ENCODE measurements around the gene INO80.

INO80 gene

GRCh38 chr15:40941528-40942336 is 174.3 kb downstream of the INO80 start:
- DNase-seq, result peak; percentile 67

DNA sequence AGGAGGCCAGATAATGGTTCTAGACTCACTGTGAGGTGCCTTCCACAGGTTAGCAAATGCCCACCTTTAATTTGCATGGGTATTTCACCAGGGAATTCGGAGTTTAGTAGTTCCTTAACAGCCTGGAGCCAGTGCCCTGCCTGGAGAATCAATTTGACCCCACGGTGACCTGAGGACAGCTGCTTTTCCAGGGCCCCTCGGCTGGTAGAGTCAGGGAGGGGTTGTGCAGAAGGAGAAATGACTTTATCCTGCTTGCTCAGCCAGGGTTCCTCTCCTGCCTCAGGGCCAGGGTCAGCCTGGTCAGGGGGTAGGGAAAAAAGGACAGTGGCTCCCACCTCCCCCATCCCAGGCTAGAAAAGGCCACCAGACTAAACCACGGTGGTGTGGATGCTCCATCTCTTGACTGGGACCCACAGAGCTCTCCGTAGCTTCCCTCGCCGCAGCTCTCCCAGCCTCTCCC is 175.0 kb downstream of the INO80 start:
- no peak for DNase-seq

- DNase-seq, result no peak
Observed at GRCh38 chr15:40940296-40940801, 175.7 kb downstream of the INO80 start.

DNA sequence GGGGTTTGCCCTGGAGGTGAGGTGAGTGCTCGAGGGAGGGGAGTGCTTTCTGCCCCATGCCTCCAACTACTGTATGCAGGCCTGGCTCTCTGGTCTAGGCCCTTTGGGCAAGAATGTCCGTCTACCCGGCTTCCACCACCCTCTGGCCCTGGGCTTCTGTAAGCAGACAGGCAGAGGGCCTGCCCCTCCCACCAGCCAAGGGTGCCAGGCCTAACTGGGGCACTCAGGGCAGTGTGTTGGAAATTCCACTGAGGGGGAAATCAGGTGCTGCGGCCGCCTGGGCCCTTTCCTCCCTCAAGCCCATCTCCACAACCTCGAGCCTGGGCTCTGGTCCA is 177.6 kb downstream of the INO80 start:
- no peak for DNase-seq

- DNase-seq, result no peak
Observed at GRCh38 chr15:40937762-40938535, 178.1 kb downstream of the INO80 start.

DNA sequence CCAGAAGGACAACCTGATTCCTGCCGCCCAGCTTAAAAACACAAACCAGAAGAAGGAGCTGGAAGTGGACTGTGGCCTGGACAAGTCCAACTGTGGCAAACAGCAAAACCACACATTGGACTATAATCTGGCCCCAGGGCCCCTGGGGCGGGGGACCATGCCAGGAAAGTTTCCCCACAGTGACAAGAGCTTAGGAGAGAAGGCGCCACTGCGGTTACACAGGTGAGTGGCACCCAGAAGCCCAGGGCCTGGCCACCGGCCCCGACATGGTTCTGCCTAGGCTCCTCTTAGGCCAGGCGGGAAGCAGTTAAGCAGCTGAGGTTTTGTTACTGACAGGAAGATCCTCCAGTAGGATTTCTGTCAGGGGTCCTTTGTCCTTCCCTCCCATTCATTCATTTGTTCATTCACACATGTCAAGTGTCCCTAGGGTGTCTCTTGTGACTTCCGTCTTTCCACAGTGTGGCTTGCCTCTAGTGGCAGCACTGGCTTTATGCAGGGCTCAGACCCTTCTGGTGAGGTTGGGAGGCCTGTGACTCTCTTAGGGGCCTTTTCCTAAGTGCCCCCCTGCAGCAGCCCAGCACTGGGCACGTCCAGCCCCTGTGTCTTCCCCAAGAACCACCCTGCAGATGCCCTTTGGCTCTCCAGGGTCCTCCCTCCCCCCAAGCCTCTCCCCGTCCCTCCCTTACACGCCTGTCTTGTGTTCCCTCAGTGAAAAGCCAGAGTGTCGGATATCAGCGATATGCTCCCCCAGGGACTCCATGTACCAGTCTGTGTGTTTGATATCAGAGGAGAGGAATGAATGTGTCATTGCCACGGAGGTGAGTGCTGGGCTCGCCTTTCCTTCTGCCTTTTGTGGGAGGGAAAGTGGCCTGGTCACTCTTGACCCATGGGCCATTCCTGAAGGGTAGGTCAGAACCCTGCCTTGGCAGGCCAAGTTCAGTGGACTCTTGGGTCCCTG is 179.1 kb downstream of the INO80 start:
- no peak for DNase-seq

- no peak for DNase-seq
Observed at GRCh38 chr15:40936234-40936708, 179.8 kb downstream of the INO80 start.

- DNase-seq, result no peak
Observed at GRCh38 chr15:40934457-40934856, 181.6 kb downstream of the INO80 start.

DNA sequence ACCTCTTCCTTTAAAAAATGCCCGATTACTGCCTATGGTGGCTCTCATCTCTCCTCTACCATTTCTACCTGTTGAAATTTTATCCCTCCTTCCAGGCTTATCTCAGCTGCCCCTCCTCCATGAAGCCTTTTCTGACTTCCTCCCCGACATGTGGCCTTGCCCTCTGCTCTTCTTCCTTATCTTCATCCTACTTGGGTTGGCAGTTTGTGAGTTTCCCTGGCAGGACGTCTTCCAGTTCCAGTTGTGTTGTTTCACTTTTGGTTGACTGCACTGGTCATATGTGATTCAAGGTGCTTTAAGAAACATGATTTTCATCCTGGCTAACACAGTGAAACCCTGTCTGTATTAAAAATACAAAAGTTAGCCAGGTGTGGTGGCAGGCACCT is 182.6 kb downstream of the INO80 start:
- no peak for DNase-seq

GRCh38 chr15:40932649-40933516 is 183.2 kb downstream of the INO80 start:
- DNase-seq, result no peak

- DNase-seq, result no peak
Observed at GRCh38 chr15:40932156-40932555, 183.9 kb downstream of the INO80 start.

GRCh38 chr15:40931300-40932142 is 184.6 kb downstream of the INO80 start:
- DNase-seq, result no peak

DNA sequence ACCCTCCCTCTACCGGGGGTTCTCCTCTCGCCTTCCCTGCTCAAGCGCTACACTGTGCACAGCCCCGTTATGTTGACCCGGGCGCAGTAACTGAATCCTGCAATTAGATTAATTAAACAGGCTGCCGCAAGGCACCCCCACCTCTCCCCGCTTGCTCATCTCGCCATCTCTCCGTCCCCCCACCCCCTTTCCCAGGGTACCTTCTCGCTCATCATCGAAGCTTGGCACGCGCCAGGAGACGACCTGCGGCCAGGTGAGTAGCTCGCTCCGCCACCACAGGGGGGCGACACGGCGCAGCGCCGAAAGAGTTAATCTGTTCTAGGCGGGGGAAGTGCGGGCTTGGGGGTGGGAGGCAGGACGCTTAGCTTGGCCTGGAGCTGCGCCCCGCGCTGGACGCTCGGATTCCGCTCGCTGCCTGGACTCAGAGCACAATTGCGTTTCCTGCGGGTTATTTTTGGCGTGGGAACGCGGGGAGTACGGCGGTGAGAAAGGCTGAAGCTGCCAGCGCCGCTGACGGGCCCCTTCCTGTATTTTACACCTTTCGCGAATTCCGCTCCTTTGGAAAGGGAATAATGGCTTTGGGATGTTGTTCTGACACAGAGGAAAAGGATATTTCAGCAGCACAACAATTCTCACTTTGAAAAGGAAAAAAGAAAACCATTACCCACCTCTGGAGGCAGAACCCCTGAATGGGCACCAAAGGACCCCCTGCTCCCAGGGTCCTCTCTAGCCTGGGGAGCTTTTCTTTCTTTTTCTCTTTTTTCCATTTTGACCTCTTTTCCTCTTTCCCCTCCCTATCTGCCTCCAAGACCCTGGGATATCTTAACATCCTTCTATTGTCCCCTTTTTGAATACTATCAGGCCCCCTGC is 185.4 kb downstream of the INO80 start:
- peak; percentile 60 for DNase-seq

DNA sequence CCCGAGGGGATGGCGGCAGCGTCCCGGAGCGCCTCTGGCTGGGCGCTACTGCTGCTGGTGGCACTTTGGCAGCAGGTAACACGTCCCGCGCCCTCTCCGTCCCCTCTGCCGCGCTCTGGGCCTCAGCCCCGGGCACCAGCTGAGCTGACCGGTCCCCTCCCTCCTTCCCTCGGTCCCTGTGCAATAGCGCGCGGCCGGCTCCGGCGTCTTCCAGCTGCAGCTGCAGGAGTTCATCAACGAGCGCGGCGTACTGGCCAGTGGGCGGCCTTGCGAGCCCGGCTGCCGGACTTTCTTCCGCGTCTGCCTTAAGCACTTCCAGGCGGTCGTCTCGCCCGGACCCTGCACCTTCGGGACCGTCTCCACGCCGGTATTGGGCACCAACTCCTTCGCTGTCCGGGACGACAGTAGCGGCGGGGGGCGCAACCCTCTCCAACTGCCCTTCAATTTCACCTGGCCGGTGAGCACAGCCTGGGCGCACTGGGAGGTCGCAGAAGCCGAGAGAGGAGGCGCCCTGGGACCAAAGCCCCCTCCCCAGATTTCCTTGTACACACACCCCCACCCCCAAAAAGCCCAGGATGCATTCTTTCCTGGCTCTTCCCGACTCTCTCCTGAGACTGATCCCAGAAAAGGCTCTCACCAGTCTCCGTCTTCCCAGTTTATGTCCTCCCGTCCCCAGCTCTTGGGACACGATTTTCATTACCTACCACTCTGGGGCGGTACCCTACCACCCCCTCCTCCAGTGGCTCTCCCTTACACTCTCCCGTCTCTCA is 186.2 kb downstream of the INO80 start:
- DNase-seq, result no peak

Data from stimulated activated CD4-positive, alpha-beta T cell treated with anti-CD3 and anti-CD28 coated beads, Interleukin-4, amount 100 ng/mL, for 1 hour (primary cell).